Fibroblast of gingiva (primary cell): ENCODE data around the gene AMELX.

ENCODE experiments used
- DNase-seq: peaks from one replicate; pipeline ENCODE4 v3.0.0-alpha.2; 2011; ENCODE audit warnings: low read depth

Gene AMELX

GRCh38 chrX:11309220-11309619 is 16.0 kb downstream of the AMELX start:
- no peak for DNase-seq

GRCh38 chrX:11311706-11312105 is 18.5 kb downstream of the AMELX start:
- peak; percentile 5 for DNase-seq

GRCh38 chrX:11319806-11320520 is 26.8 kb downstream of the AMELX start:
- no peak for DNase-seq

- peak; percentile 11 for DNase-seq
Measured at GRCh38 chrX:11321986-11322385, 28.8 kb downstream of the AMELX start.

- DNase-seq, result no peak
Measured at GRCh38 chrX:11328134-11328533, 34.9 kb downstream of the AMELX start.

- no peak for DNase-seq
Measured at GRCh38 chrX:11329021-11329420, 35.8 kb downstream of the AMELX start.

- DNase-seq, result no peak
Measured at GRCh38 chrX:11331788-11332187, 38.6 kb downstream of the AMELX start.

- DNase-seq, result no peak
Measured at GRCh38 chrX:11334165-11334564, 41.0 kb downstream of the AMELX start.

GRCh38 chrX:11336201-11336600 is 43.0 kb downstream of the AMELX start:
- no peak for DNase-seq

- no peak for DNase-seq
Measured at GRCh38 chrX:11337292-11338009, 44.2 kb downstream of the AMELX start.

- peak; percentile 86 for DNase-seq
Measured at GRCh38 chrX:11341274-11342201, 48.3 kb downstream of the AMELX start.

GRCh38 chrX:11342673-11343072 is 49.5 kb downstream of the AMELX start:
- DNase-seq, result no peak

- DNase-seq, result no peak
Measured at GRCh38 chrX:11346121-11346682, 53.0 kb downstream of the AMELX start.

GRCh38 chrX:11347300-11347699 is 54.1 kb downstream of the AMELX start:
- DNase-seq, result no peak

- no peak for DNase-seq
Measured at GRCh38 chrX:11349020-11349419, 55.8 kb downstream of the AMELX start.

GRCh38 chrX:11349661-11350337 is 56.6 kb downstream of the AMELX start:
- peak; percentile 29 for DNase-seq
